K562 (cell line): ENCODE results near the gene SALL3. TPM values are rescaled to one million over a fixed set of nuclear protein-coding genes. Genes with fewer than 3 reads are reported as not detected.

ENCODE experiments used
- ATAC-seq: fragments of 200-7000 bp; cut with Tn5 transposase; 3 replicates; pipeline ENCODE4 v1.9.1; 2020; ENCODE audit warnings: moderate library complexity
- BruUV-seq: library from RNA; stranded (reverse); fragments of 400-500 nt; replicated peaks from 2 replicates; lab custom pipeline; 2021; lab: Mats Ljungman, UMichigan
- CTCF ChIA-PET: fragments of 300-600 bp; formaldehyde crosslinking; extraction: SDS; loops from one replicate; lab custom pipeline; 2021; ENCODE audit warnings: low intra/inter-chr PET ratio; lab: Yijun Ruan, JAX
- POLR2A ChIA-PET: fragments of 300-600, 350-650 bp; sonication (Branson Sonifier 250); formaldehyde crosslinking; extraction: SDS; loops from one replicate; lab custom pipeline; 2021; ENCODE audit warnings: antibody characterized with exemption, inconsistent platforms; lab: Yijun Ruan, JAX
- DNase-seq, 4 experiments: peaks; one replicate each; pipeline versions ENCODE4 v3.0.0 to v3.0.0-alpha.2; 2011 to 2018; ENCODE audit warnings: low spot score in 3 of 4, mixed read lengths in 3 of 4; ENCODE audit errors: extremely low read depth in 1 of 4
- FAIRE-seq: peaks from 2 replicates; lab custom pipeline; 2011; peaks lifted over from hg19 to GRCh38; lab: Jason Lieb, UNC
- H2AFZ ChIP-seq: 2 replicates; pipeline ENCODE4 v1.6.0; 2011; ENCODE audit warnings: low read depth, low read length, control low read depth, inconsistent platforms
- H3K27ac ChIP-seq: fragments of 200-600 bp; 3 replicates; pipeline ENCODE4 v1.8.0; 2011; ENCODE audit warnings: low read depth, mild to moderate bottlenecking, control low read depth, inconsistent platforms, low read length, moderate library complexity, mixed read lengths; ENCODE audit errors: extremely low read depth
- H3K27me3 ChIP-seq, 2 experiments: fragments of 300-600 bp in 1 of 2; 2 replicates in 1 of 2; 3 replicates in 1 of 2; pipeline versions ENCODE4 v1.6.0 to v1.8.0; 2011; ENCODE audit warnings: inconsistent platforms in 2 of 2, low read length in 2 of 2, mild to moderate bottlenecking in 1 of 2, mixed read lengths in 1 of 2, moderate library complexity in 1 of 2; ENCODE audit not compliant: control insufficient read depth in 2 of 2, insufficient read depth in 2 of 2
- H3K36me3 ChIP-seq: fragments of 300-600 bp; 3 replicates; pipeline ENCODE4 v1.8.0; 2011; ENCODE audit warnings: mild to moderate bottlenecking, low read length, inconsistent platforms; ENCODE audit not compliant: control insufficient read depth, insufficient read depth
- H3K4me1 ChIP-seq, 2 experiments: fragments of 200-600 bp in 1 of 2; replicated peaks in 1 of 2; 2 replicates in 1 of 2; 3 replicates in 1 of 2; pipeline versions ENCODE4 v1.5.1 to v1.8.0; 2011; ENCODE audit warnings: inconsistent platforms in 2 of 2, low read length in 2 of 2, mild to moderate bottlenecking in 1 of 2, mixed read lengths in 1 of 2, moderate library complexity in 1 of 2; ENCODE audit not compliant: control insufficient read depth in 2 of 2, insufficient read depth in 2 of 2
- H3K4me2 ChIP-seq: 2 replicates; pipeline ENCODE4 v1.6.1; 2011; ENCODE audit warnings: low read length, control low read depth, inconsistent platforms, mixed read lengths; ENCODE audit not compliant: insufficient read depth
- H3K4me3 ChIP-seq: fragments of 200-600 bp; sonication (generic), shearing (Covaris generic); 2 replicates; pipeline ENCODE4 v1.5.1; 2016; ENCODE audit warnings: control low read depth, inconsistent platforms
- H3K79me2 ChIP-seq: fragments of 200-600 bp; 3 replicates; pipeline ENCODE4 v1.8.0; 2011; ENCODE audit warnings: low read length, inconsistent platforms; ENCODE audit not compliant: control insufficient read depth, insufficient read depth
- H3K9ac ChIP-seq, 2 experiments: 2 replicates each; pipeline versions ENCODE4 v1.6.0 to v1.6.1; 2011; ENCODE audit warnings: low read depth in 2 of 2, low read length in 2 of 2, control low read depth in 1 of 2, inconsistent platforms in 1 of 2, mild to moderate bottlenecking in 1 of 2, mixed read lengths in 1 of 2; ENCODE audit not compliant: insufficient read depth in 1 of 2
- H3K9me1 ChIP-seq: one replicate; pipeline ENCODE4 v1.6.0; 2011; ENCODE audit warnings: inconsistent platforms, mild to moderate bottlenecking, low read length, moderate library complexity; ENCODE audit not compliant: control insufficient read depth, insufficient read depth
- H3K9me3 ChIP-seq: replicated peaks from 2 replicates; pipeline ENCODE4 v1.5.1; 2011; ENCODE audit warnings: low read depth, low read length, inconsistent platforms; ENCODE audit not compliant: control insufficient read depth, insufficient read depth
- H4K20me1 ChIP-seq: replicated peaks from 2 replicates; pipeline ENCODE4 v1.6.1; 2011; ENCODE audit warnings: low read length, inconsistent platforms, mixed read lengths; ENCODE audit not compliant: control insufficient read depth, insufficient read depth
- BCLAF1 ChIP-seq, 2 experiments: fragments of 450-650 bp in 1 of 2; IDR thresholded peaks; 2 replicates each; pipeline ENCODE4 v1.6.1; 2011 to 2017; ENCODE audit warnings: low read depth in 2 of 2, antibody characterized with exemption in 1 of 2, borderline replicate concordance in 1 of 2, low read length in 1 of 2, mild to moderate bottlenecking in 1 of 2, mixed read lengths in 1 of 2; ENCODE audit not compliant: control insufficient read depth in 1 of 2
- BRF2 ChIP-seq: IDR thresholded peaks from 3 replicates; pipeline ENCODE4 v1.6.1; 2011; ENCODE audit warnings: borderline replicate concordance, mild to moderate bottlenecking; ENCODE audit not compliant: insufficient read length, insufficient read depth
- TCF3 ChIP-seq: sonication (generic); formaldehyde crosslinking; IDR thresholded peaks from 2 replicates; pipeline ENCODE4 v1.4.0; 2020; ENCODE audit warnings: mild to moderate bottlenecking, missing genetic modification reagents
- WGBS: fragments of 100-300 bp; shearing (Covaris generic); methylation state at CpG from one replicate; pipeline ENCODE4 v1.1.6; 2016; ENCODE audit warnings: low coverage, mixed read lengths; ENCODE audit not compliant: insufficient coverage; ENCODE audit errors: missing lambda C conversion rate; 5-methylcytosine and 5-hydroxymethylcytosine counted together
- in situ Hi-C: fragments of 300-500 bp; cut with MboI; formaldehyde crosslinking; loops from 4 replicates; pipeline ENCODE4 v1.15.0; 2018; ENCODE audit warnings: inconsistent platforms, mixed read lengths
- intact Hi-C: fragments of 100-400 bp; cut with micrococcal nuclease; formaldehyde crosslinking; loops from 2 replicates; pipeline ENCODE4 v1.14.2; 2022
- polyA plus RNA-seq, 8 experiments: library from polyadenylated mRNA; depleted of rRNA in 4 of 8; stranded (reverse) in 5 of 8; unstranded in 3 of 8; fragments of >200 nt; fragmentation: Nextera tagmentation in 2 of 8; fragmentation: Illumina TruSeq in 1 of 8; extraction: Ambion mirVana in 2 of 8; extraction: Trizol in 1 of 8; gene quantifications; 2 replicates each; pipeline versions ENCODE4 v1.2.1 to v1.2.3, GENCODE V29; 2011 to 2014; ENCODE audit warnings: inconsistent platforms in 1 of 8, missing spikeins in 1 of 8
- total RNA-seq, 7 experiments: library from RNA; depleted of rRNA in 6 of 7; stranded (reverse); fragments of >200 nt in 6 of 7; fragmentation: Illumina TruSeq in 2 of 7; extraction: Trizol in 2 of 7; gene quantifications; 2 replicates each; pipeline versions ENCODE4 v1.2.1 to v1.2.3, GENCODE V29; 2011 to 2021; ENCODE audit warnings: low replicate concordance in 1 of 7

The SALL3 gene
- total and polyA plus RNA-seq, 9 of the 15 experiments (the other 6 are each of a cell fraction or from before 2014, with no cell fraction given): not detected

- BruUV-seq: no TSS peak
- H3K9ac ChIP-seq: no peak overlapping the region
- no peaks in the 10 kb centered on the region for H3K79me2 ChIP-seq
- FAIRE-seq (no peak), DNase-seq (no peak), ATAC-seq (no peak)
- no peaks in the 10 kb centered on the region for H4K20me1 ChIP-seq
- WGBS: 0% methylated on average over 13 of the region's 14 CpGs
- H3K9me3 ChIP-seq: no peaks in the 10 kb centered on the region
- CTCF ChIA-PET: no interaction called here
- peaks cover 6 to 13% of the 10 kb centered on the region in 2 experiments; a peak in 4 of 5 replicates for H3K27me3 ChIP-seq
- in situ Hi-C loops (no loop called here), intact Hi-C loops (no loop called here)
- H3K4me3 ChIP-seq: no peak overlapping the region
- no peaks in the 10 kb centered on the region; a peak in 1 of 5 replicates for H3K4me1 ChIP-seq
- H3K36me3 ChIP-seq: no peaks in the 10 kb centered on the region
- H3K27ac ChIP-seq: no peak overlapping the region
- TF ChIP-seq BRF2: no peak
- TF ChIP-seq BCLAF1 (IDR thresholded peaks at IDR 0.05; ENCODE audit: borderline replicate concordance in 1 of 2, control insufficient read depth in 1 of 2, low read depth in 2 of 2, low read length in 1 of 2): no peak
- no peak for TF ChIP-seq TCF3 (CRISPR knock-in tag)
- H3K4me2 ChIP-seq: no peak overlapping the region
- POLR2A ChIA-PET: no interaction called here
- no peak overlapping the region for H2AFZ ChIP-seq
- H3K9me1 ChIP-seq: no peaks in the 10 kb centered on the region
These were observed 2.5 kb downstream of the SALL3 start for GRCh38 chr18:78981989-78982620.
